Activated effector memory CD4-positive, alpha-beta T cell treated with Interleukin-2 at 50 U/mL for 16 hours (primary cell): Measurements from ENCODE around the gene KCNK17.

ENCODE experiments used
- DNase-seq: peaks from one replicate; pipeline ENCODE4 v3.0.0-alpha.2; 2020

KCNK17 gene

DNA sequence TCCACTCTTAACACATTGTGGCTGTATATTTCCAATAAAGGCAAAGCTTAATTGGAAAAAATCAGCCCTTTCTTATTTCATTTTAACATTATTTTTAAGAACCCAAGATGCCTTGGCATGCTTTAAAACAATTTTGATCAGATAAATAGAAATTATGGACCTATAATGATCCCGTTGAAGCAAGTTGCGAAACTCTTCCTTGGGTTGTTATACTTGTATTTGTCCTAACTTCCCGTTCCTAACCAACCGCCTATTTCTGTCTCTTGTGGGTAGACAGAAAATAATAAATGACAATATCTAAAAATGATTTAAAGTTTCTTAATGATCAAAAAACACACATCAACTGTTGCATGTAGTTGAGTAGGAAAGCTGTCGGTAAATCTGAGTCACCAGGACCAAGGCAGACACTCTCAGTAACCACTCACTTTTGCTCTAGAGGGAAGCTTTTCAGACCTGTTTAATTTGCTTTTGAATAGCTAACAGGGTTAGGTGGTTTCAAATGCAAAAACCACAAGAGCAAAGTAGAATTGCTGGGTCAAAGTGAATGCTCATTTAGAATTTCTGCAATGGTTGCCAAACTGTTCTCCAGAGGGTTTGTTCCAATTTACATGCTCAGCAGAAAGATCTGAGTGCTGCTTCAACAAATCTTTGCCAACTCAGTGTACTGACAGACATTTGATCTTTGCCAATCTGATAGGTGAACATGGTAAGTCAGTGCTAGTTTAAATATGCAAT, 50.7 kb downstream of the KCNK17 start:
- DNase-seq: no peak

DNA sequence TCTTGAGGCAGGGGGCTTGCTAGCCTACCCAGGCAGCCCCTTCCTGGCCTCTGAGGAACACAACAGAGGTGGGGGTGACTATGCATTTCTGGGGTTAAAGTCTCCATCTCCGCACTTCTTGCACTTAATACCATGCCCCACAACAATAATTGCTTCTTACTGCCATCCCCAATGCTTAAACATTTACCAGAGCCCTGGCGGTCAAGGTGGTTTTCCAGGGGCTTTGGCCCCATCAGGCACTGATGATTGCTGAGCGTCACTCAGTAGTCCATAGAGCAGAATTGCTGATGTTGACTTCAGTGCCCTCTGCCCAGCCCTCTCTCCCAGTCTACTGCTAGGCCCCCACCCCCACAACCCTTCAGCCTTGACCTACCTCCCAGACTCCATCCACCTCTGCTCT, 52.5 kb downstream of the KCNK17 start:
- DNase-seq: no peak

DNA sequence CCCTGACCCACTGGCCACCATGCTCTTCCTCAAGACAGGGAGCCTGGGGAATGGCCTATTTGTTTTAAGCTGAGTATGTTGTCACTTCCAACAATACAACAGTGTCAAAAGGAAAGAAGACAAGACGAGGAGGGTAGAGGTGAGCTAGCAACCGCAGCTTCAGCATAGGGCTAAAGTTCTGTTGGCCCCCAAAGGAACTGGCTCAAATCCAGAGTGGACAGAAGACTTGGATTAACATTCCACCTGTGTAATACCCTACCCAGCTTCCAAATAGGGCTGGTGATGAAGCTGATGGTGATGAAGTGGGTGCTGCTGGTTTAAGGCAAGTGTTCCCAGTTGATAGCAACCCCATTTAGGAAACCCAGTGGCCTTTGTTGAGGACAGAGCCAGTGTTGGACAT, 53.3 kb downstream of the KCNK17 start:
- no peak for DNase-seq

DNA sequence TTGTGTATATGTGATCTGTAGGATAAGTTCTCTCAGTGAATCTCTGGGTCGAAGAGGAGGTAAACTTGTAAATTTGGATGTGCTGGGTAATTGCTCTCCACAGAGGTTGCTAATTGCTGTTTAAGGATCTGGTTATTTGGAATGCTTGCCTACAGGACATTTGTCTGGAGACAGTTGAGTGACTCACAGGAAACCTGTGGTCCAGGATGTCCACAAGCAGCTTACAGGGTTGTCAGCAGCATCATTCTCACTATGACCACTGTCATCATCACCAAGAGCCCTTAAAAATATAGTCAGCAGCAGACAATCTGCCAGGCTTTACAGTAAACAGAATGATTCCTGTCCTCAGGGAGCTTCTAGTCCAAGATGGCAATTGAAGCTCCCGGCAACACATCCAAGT, 53.8 kb downstream of the KCNK17 start:
- no peak for DNase-seq

DNA sequence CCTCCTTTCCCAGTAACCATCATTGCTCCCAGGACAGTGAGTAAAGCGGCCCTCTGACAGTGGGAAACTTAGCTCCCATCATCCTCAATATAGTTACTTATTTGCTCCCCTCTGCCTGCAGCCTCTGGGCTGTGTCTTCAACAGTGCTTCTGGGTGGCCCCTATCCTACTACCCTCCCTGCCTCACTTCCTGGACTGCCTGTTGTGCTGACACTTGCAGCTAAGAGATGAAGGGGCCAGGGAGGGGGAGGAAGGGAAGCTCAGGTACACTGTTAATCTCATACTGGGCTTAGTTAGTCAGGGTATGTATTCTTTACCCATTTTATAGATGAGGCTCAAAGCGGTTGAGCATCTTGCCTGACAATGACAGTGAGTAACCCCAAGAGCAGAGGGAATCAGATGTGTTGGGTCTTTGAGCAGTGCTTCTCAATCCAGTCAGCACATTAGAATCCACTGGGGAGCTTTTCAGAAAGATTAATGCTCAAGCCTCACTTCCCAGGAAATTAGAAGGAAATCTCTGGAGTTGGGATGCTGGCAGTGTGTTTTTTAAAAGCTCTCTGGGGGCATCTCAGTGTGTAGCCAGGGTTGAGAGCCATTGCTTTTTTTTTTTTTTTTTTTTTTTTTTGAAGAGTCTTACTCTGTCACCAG, 57.8 kb downstream of the KCNK17 start:
- DNase-seq: no peak

DNA sequence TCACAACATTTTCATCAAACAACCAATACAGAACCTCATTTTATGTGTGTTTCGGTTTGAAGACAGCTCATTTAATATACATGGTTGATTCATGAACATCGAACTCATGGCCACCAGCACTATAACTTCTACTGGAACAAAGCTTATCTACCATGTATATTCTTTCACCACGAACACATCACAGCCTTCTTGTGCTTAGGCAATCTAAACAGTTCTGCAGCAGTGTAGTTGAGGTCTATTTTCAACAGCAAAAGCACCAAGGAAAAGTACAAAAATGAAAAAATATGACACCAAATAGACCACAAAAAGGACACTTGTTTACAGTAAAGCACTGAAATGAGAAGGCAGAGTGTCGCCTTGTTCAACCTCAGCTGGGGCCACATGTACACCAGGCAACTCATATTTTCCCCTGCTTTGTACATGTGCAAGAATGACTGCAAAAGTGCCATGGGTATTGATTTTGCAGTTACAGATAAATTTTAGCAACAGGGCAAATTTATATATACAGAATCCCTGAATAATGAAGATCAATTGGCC, 59.2 kb downstream of the KCNK17 start:
- no peak for DNase-seq

DNA sequence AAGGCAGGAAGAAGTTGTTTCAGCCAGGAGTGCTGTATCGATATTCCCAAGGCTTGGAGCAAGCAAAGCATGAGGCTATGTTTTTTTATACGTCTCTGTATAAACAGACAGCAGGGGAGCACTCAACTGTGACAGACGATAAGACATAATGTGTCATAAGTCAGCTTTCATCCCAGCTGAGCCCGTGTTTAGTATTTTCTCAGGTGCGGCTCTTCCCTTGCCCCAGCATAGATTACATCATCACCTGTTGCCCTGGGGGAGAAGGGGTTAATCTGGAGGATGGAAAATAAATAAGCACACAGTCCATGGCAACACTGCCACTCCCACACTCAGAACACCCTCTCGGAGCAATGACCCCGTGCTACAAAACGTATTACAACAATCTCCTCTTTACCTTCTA, 62.8 kb downstream of the KCNK17 start:
- no peak for DNase-seq

DNA sequence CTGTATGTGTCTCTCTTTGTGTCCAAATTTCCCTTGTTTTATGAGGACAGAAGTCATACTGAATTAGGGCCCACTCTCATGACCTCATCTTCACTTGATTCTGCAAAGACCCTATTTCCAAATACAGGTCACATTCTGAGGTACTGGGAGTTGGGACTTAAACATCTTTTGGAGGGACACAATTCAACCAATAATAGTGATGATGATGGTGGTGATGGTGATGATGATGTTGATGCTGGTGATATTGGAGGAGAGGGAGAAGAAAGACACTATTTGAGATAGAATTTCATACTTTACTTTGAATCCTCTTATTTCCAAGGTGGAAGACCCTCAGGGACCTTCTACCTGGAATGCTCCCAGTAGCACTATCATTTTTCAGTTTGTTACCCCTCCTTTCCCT, 63.7 kb downstream of the KCNK17 start:
- no peak for DNase-seq

DNA sequence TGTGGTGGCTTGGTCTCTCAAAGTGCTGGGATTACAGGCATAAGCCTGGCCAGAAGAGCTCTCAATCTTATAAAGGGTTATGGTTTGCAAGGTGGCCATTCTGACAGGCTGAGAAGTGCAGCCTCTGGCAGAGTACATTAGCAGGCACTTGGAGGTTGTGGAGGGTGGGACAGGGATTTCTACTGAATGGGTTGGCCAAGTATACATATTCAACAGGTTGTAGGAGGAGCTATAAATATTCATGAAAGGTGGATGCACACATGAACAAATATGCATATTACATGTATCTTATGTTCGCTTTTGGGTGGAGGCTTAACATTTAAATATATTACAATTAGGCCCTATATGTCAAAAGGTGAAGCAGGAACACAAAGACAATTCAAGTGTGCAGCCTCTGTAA, 64.9 kb downstream of the KCNK17 start:
- no peak for DNase-seq
